Trophoblast cell (in vitro differentiated cells and primary cell): ENCODE results near the gene PLXNB1.

Experiments
- DNase-seq, 2 donors: peaks; one replicate each; pipeline ENCODE4 v3.0.0-alpha.2; 2016
- H2AFZ ChIP-seq: 2 replicates; pipeline ENCODE4 v1.6.1; 2013; ENCODE audit warnings: low read length, moderate library complexity, mild to moderate bottlenecking; ENCODE audit not compliant: insufficient read depth, poor library complexity
- H2AK5ac ChIP-seq: 2 replicates; pipeline ENCODE4 v1.6.1; 2013; ENCODE audit warnings: mild to moderate bottlenecking, low read length
- H2BK120ac ChIP-seq: 2 replicates; pipeline ENCODE4 v1.6.1; 2013; ENCODE audit warnings: low read length, mild to moderate bottlenecking, moderate library complexity; ENCODE audit not compliant: insufficient read depth, poor library complexity
- H2BK12ac ChIP-seq: 2 replicates; pipeline ENCODE4 v1.6.1; 2013; ENCODE audit warnings: mild to moderate bottlenecking, low read length, moderate library complexity
- H2BK5ac ChIP-seq: 2 replicates; pipeline ENCODE4 v1.6.1; 2013; ENCODE audit warnings: low read length, low read depth, moderate library complexity, mild to moderate bottlenecking; ENCODE audit not compliant: poor library complexity
- H3K14ac ChIP-seq: 2 replicates; pipeline ENCODE4 v1.6.1; 2013; ENCODE audit warnings: mild to moderate bottlenecking, low read length
- H3K18ac ChIP-seq: 2 replicates; pipeline ENCODE4 v1.6.1; 2013; ENCODE audit warnings: mild to moderate bottlenecking, low read length
- H3K23ac ChIP-seq: 2 replicates; pipeline ENCODE4 v1.6.1; 2013; ENCODE audit warnings: low read length
- H3K27ac ChIP-seq: 2 replicates; pipeline ENCODE4 v1.5.1; 2013; ENCODE audit warnings: low read depth, mild to moderate bottlenecking, inconsistent platforms, low read length, moderate library complexity
- H3K27me3 ChIP-seq: 2 replicates; pipeline ENCODE4 v1.6.1; 2013; ENCODE audit warnings: inconsistent platforms, mild to moderate bottlenecking, low read length, moderate library complexity; ENCODE audit not compliant: insufficient read depth
- H3K36me3 ChIP-seq, 2 experiments: 1 replicate in 1 of 2; 2 replicates in 1 of 2; pipeline ENCODE4 v1.6.1; 2013; ENCODE audit warnings: low read length in 2 of 2, mild to moderate bottlenecking in 2 of 2, moderate library complexity in 1 of 2; ENCODE audit not compliant: insufficient read depth in 2 of 2, control insufficient read depth in 1 of 2
- H3K4ac ChIP-seq: 2 replicates; pipeline ENCODE4 v1.6.1; 2013; ENCODE audit warnings: low read depth, mild to moderate bottlenecking, low read length, moderate library complexity
- H3K4me1 ChIP-seq, 2 experiments: 1 replicate in 1 of 2; 2 replicates in 1 of 2; pipeline ENCODE4 v1.6.1; 2013; ENCODE audit warnings: low read length in 2 of 2, mild to moderate bottlenecking in 2 of 2, moderate library complexity in 1 of 2; ENCODE audit not compliant: insufficient read depth in 2 of 2, control insufficient read depth in 1 of 2
- H3K4me2 ChIP-seq: 2 replicates; pipeline ENCODE4 v1.6.1; 2013; ENCODE audit warnings: inconsistent platforms, mild to moderate bottlenecking, low read length, moderate library complexity
- H3K4me3 ChIP-seq: 2 replicates; pipeline ENCODE4 v1.5.1; 2013; ENCODE audit warnings: mild to moderate bottlenecking, low read depth, low read length, inconsistent platforms
- H3K79me1 ChIP-seq: one replicate; pipeline ENCODE4 v1.6.1; 2013; ENCODE audit warnings: low read length
- H3K79me2 ChIP-seq: 2 replicates; pipeline ENCODE4 v1.6.1; 2013; ENCODE audit warnings: low read length, mild to moderate bottlenecking; ENCODE audit not compliant: control insufficient read depth, insufficient read depth, poor library complexity
- H3K9ac ChIP-seq: 2 replicates; pipeline ENCODE4 v1.6.1; 2013; ENCODE audit warnings: mild to moderate bottlenecking, low read length
- H3K9me3 ChIP-seq: 2 replicates; pipeline ENCODE4 v1.6.1; 2013; ENCODE audit warnings: low read depth, mild to moderate bottlenecking, control low read depth, inconsistent platforms, low read length; ENCODE audit not compliant: insufficient read depth
- H4K12ac ChIP-seq: 2 replicates; pipeline ENCODE4 v1.6.1; 2013; ENCODE audit warnings: low read depth, mild to moderate bottlenecking, low read length, moderate library complexity
- H4K8ac ChIP-seq: 2 replicates; pipeline ENCODE4 v1.6.1; 2013; ENCODE audit warnings: low read depth, mild to moderate bottlenecking, low read length, moderate library complexity
- H4K91ac ChIP-seq: one replicate; pipeline ENCODE4 v1.6.1; 2013; ENCODE audit warnings: low read depth, mild to moderate bottlenecking, low read length, moderate library complexity
- WGBS: extraction: QIAGEN DNeasy Blood & Tissue Kit; methylation state at CpG from one replicate; pipeline ENCODE4 v1.1.7; 2013; ENCODE audit warnings: missing lambda C conversion rate; ENCODE audit not compliant: insufficient read length, insufficient coverage; ENCODE audit errors: extremely low coverage; 5-methylcytosine and 5-hydroxymethylcytosine counted together

The PLXNB1 gene

GRCh38 chr3:48416091-48416505 is 13.8 kb downstream of the PLXNB1 start:
- H3K18ac ChIP-seq, result no peak overlapping the region
- H2BK12ac ChIP-seq, result no peak overlapping the region
- peaks cover 4% of the 10 kb centered on the region for H3K9me3 ChIP-seq
- H4K91ac ChIP-seq, result no peak overlapping the region
- no peak overlapping the region for H2BK120ac ChIP-seq
- no peak overlapping the region for H3K14ac ChIP-seq
- H2BK5ac ChIP-seq, result no peak overlapping the region
- no peak overlapping the region for H4K12ac ChIP-seq
- DNase-seq, result no peak
- H3K4ac ChIP-seq, result no peak overlapping the region
- H3K79me1 ChIP-seq, result no peaks in the 10 kb centered on the region
- no peak overlapping the region for H3K4me3 ChIP-seq
- H2AFZ ChIP-seq, result no peak overlapping the region
- H3K27ac ChIP-seq, result no peak overlapping the region
- H4K8ac ChIP-seq, result no peak overlapping the region
- H3K9ac ChIP-seq, result no peak overlapping the region
- no peak overlapping the region for H3K23ac ChIP-seq
- no peak overlapping the region for H3K4me2 ChIP-seq
- no CpG with 5 or more reads among the region's 14 CpGs for WGBS
- no peaks in the 10 kb centered on the region for H3K4me1 ChIP-seq
- no peaks in the 10 kb centered on the region for H3K27me3 ChIP-seq
- no peaks in the 10 kb centered on the region for H3K79me2 ChIP-seq
- H2AK5ac ChIP-seq, result no peak overlapping the region
- H3K36me3 ChIP-seq, result peaks cover 91 to 94% of the 10 kb centered on the region in 2 experiments

GRCh38 chr3:48415251-48415953 is 14.5 kb downstream of the PLXNB1 start:
- H3K14ac ChIP-seq, result no peak overlapping the region
- DNase-seq, result no peak
- H2BK12ac ChIP-seq, result no peak overlapping the region
- H2AFZ ChIP-seq, result no peak overlapping the region
- H3K79me1 ChIP-seq, result no peaks in the 10 kb centered on the region
- no peak overlapping the region for H3K4me2 ChIP-seq
- no peak overlapping the region for H4K91ac ChIP-seq
- no peaks in the 10 kb centered on the region for H3K79me2 ChIP-seq
- no peak overlapping the region for H3K4ac ChIP-seq
- H2BK5ac ChIP-seq, result no peak overlapping the region
- no peak overlapping the region for H3K18ac ChIP-seq
- no peak overlapping the region for H2AK5ac ChIP-seq
- H3K27me3 ChIP-seq, result no peaks in the 10 kb centered on the region
- H2BK120ac ChIP-seq, result no peak overlapping the region
- no peak overlapping the region for H4K8ac ChIP-seq
- H3K9me3 ChIP-seq, result peaks cover 4% of the 10 kb centered on the region
- H4K12ac ChIP-seq, result no peak overlapping the region
- peaks cover 93 to 94% of the 10 kb centered on the region in 2 experiments for H3K36me3 ChIP-seq
- H3K4me3 ChIP-seq, result no peak overlapping the region
- no peaks in the 10 kb centered on the region for H3K4me1 ChIP-seq
- H3K27ac ChIP-seq, result no peak overlapping the region
- no peak overlapping the region for H3K9ac ChIP-seq
- H3K23ac ChIP-seq, result no peak overlapping the region
- WGBS, result no CpG with 5 or more reads among the region's 24 CpGs

- H3K4me2 ChIP-seq, result no peak overlapping the region
- H2BK120ac ChIP-seq, result no peak overlapping the region
- WGBS, result no CpG with 5 or more reads among the region's 25 CpGs
- no peaks in the 10 kb centered on the region for H3K79me2 ChIP-seq
- H3K27me3 ChIP-seq, result no peaks in the 10 kb centered on the region
- H4K12ac ChIP-seq, result no peak overlapping the region
- no peak overlapping the region for H4K8ac ChIP-seq
- no peak overlapping the region for H3K14ac ChIP-seq
- H3K18ac ChIP-seq, result no peak overlapping the region
- no peaks in the 10 kb centered on the region for H3K4me1 ChIP-seq
- H3K27ac ChIP-seq, result no peak overlapping the region
- no peak overlapping the region for H4K91ac ChIP-seq
- H3K9me3 ChIP-seq, result peaks cover 4% of the 10 kb centered on the region
- no peak overlapping the region for H3K4me3 ChIP-seq
- no peak overlapping the region for H2AFZ ChIP-seq
- H3K36me3 ChIP-seq, result peaks cover 94 to 95% of the 10 kb centered on the region in 2 experiments
- no peak overlapping the region for H3K4ac ChIP-seq
- no peak overlapping the region for H2BK5ac ChIP-seq
- H3K79me1 ChIP-seq, result no peaks in the 10 kb centered on the region
- no peak overlapping the region for H2BK12ac ChIP-seq
- H2AK5ac ChIP-seq, result no peak overlapping the region
- no peak overlapping the region for H3K9ac ChIP-seq
- no peak for DNase-seq
- H3K23ac ChIP-seq, result no peak overlapping the region
Measured at GRCh38 chr3:48414376-48415250, 15.3 kb downstream of the PLXNB1 start.

DNA sequence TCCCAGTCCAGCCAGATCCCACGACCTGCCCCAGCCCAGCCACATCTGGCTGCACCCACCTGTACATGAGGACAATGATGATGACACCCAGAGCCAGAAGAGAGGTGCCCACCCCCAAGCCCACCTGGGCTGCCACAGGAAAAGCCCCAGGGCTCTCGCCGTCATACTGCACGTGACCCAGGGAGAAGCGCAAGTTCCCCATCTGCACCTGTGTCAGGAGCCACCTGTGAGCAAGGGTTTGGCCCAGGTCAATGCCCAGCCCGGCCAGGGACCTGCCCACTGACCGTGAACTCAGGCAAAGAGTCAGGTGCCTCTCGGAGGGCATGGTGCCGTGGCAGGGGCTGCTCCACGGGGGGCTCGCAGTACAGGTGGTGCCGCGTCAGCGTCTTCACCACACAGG is 16.3 kb downstream of the PLXNB1 start:
- H3K27ac ChIP-seq, result no peak overlapping the region
- WGBS, result no CpG with 5 or more reads among the region's 14 CpGs
- H3K4ac ChIP-seq, result no peak overlapping the region
- H4K12ac ChIP-seq, result no peak overlapping the region
- H3K18ac ChIP-seq, result no peak overlapping the region
- H3K23ac ChIP-seq, result no peak overlapping the region
- DNase-seq, result no peak
- H3K4me2 ChIP-seq, result no peak overlapping the region
- no peak overlapping the region for H2BK120ac ChIP-seq
- H2BK5ac ChIP-seq, result no peak overlapping the region
- peaks cover 2% of the 10 kb centered on the region for H3K9me3 ChIP-seq
- H3K79me1 ChIP-seq, result no peaks in the 10 kb centered on the region
- peaks cover 94 to 95% of the 10 kb centered on the region in 2 experiments for H3K36me3 ChIP-seq
- H4K91ac ChIP-seq, result no peak overlapping the region
- H3K14ac ChIP-seq, result no peak overlapping the region
- H2AK5ac ChIP-seq, result no peak overlapping the region
- H2AFZ ChIP-seq, result no peak overlapping the region
- H4K8ac ChIP-seq, result no peak overlapping the region
- H3K9ac ChIP-seq, result no peak overlapping the region
- H3K4me1 ChIP-seq, result no peaks in the 10 kb centered on the region
- no peak overlapping the region for H2BK12ac ChIP-seq
- no peaks in the 10 kb centered on the region for H3K79me2 ChIP-seq
- no peaks in the 10 kb centered on the region for H3K27me3 ChIP-seq
- H3K4me3 ChIP-seq, result no peak overlapping the region
